ENCODE results near the gene NKRF. TPM values are rescaled to one million over a fixed set of nuclear protein-coding genes. Genes with fewer than 3 reads are reported as not detected.

Gene NKRF
- total RNA-seq: 2.6 and 3.3 TPM in 2 replicates

DNA sequence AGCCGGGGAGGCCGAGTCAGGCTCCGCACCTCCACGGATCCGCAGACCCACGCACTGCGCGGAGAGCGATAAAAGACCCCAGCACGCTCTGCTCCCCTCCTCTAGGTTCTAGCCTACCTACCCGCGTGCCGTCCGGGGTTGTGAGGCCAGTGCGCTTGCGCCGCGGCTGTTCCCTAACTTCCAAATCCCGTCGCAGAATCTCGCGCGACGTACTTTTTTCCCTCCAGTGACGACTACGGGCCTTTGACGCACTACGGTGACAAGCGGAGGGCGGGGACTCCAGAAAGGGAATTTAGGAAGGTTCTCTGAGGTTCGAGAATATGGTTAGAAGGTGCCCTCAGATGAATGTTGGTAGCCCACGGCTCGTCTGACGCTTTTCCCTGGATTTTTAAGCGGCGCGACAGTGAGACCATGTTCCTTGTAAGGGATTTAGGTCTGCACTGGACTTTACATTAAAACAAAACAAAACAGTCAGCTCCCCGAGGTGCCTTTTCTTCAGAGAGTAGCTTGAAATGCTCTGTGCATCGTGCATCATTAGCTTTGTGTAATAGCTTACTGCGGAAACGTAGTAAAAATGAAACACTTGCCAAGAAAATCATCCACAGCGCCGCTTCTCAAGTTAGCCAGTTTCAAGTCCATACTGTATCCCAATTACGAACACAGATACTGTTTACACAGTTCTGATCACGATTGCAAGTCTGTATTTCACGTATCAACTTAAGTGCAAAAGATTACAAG lies at the start of gene NKRF:
Gene NKRF (minus strand): TSS at position 145 of the 738 bp plus-strand sequence.

GRCh38 chrX:119574394-119575266 lies 31.6 kb downstream of the NKRF start, which contains the start of gene UBE2A:
TSS of gene UBE2A (plus strand) at chrX:119574563. CDS start at chrX:119574712, 149 bp downstream.

DNA sequence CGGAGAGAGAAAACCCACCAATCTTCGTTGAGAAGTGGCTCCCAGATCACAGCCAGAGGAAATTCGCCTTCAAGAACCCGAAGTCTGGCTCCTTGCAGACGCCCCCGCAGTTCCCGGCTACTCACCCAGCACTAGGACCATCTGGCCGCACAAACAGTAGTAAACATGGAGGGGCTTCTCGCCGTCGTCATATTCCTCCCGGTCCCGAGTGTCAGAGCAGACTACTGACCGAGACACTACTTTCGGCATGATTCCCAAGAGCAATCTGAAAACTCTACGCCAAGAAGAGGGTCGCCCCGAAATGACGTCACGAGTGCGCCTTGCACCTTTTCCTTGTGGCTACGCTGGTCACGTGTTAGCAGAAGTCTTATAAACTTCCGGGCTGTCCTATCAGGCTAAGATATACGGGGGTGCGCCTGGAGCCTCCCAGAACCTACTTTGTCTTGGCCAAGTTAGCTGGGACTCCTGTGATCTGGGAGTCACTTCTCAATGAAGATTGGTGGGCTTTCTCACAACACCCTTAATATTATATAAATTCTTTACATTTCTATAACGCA lies 41.0 kb downstream of the NKRF start, which contains the start of gene STEEP1:
Gene STEEP1 (minus strand): TSS at position 303 of the 557 bp plus-strand sequence. CDS start 54 bp downstream, at position 249.

Other genes with a start within 250 kb of the NKRF start
- 11.7 and 18.5 TPM in 2 replicates for gene SLC25A43, start 207.1 kb downstream of the NKRF start, total RNA-seq
- gene SLC25A5, start 138.0 kb downstream of the NKRF start, total RNA-seq: 128 and 148 TPM in 2 replicates
- 38.3 and 40.2 TPM in 2 replicates for gene STEEP1, start 41.0 kb downstream of the NKRF start, total RNA-seq
- 18.5 and 20.0 TPM in 2 replicates for gene UBE2A, start 31.9 kb downstream of the NKRF start, total RNA-seq
- gene SEPTIN6, start 86.7 kb upstream of the NKRF start, total RNA-seq: 13.9 and 20.5 TPM in 2 replicates
- gene SOWAHD, start 152.2 kb upstream of the NKRF start, total RNA-seq: 0.18 and 0.43 TPM in 2 replicates
- 3,179 and 3,288 TPM in 2 replicates for gene RPL39, start 185.2 kb upstream of the NKRF start, total RNA-seq
- gene UPF3B, start 246.5 kb upstream of the NKRF start, total RNA-seq: 1.1 and 1.2 TPM in 2 replicates

Measured in smooth muscle cell of bladder (primary cell).